Measurements from ENCODE around the gene VPS16.

DNA sequence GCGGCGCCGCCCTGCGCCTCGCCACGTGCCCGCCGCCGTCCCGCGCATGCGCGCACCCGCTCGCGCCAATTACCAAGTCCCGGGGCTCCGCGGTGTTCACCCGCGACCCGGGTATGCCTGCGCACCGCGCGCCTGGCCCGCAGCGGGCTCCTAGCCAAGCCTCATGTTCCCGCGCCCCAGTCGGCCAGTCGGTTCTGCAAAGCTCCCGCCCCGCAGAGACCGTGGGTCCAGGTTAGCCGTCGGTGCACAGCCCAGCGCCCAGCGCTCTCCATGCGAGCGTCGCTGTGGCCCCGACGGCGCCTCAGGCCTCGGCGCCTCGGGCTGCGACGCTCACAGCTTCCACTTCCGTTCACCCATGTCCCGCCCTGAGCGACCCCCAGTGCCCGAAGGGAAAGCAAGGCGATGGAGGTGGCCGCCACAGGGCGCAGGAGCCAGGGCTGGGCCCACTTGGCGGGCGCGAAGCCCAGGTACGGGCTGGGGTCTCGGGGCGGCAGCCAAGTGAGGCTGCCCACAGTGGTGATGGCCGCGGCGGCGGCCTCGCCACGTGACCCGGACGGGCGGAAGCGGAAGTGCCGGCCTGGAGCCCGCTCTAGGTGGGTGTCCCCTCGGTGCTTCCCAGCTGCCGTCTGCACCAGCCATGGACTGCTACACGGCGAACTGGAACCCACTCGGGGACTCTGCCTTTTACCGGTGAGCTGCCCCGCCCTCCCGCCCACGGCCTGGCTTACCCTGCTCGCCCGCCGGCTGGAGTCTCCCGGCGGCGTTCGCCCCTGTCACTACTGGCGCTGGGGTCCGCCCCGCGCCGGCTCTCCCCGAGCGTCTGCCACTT is at the start of gene VPS16, which contains the start of gene PCED1A:
- TF ChIP-seq, protein P1, sequence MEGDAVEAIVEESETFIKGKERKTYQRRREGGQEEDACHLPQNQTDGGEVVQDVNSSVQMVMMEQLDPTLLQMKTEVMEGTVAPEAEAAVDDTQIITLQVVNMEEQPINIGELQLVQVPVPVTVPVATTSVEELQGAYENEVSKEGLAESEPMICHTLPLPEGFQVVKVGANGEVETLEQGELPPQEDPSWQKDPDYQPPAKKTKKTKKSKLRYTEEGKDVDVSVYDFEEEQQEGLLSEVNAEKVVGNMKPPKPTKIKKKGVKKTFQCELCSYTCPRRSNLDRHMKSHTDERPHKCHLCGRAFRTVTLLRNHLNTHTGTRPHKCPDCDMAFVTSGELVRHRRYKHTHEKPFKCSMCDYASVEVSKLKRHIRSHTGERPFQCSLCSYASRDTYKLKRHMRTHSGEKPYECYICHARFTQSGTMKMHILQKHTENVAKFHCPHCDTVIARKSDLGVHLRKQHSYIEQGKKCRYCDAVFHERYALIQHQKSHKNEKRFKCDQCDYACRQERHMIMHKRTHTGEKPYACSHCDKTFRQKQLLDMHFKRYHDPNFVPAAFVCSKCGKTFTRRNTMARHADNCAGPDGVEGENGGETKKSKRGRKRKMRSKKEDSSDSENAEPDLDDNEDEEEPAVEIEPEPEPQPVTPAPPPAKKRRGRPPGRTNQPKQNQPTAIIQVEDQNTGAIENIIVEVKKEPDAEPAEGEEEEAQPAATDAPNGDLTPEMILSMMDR (IDR thresholded peaks at IDR 0.05; ENCODE audit: control extremely low read depth in 1 of 3, insufficient read depth in 1 of 3, low read depth in 1 of 3, low read length in 3 of 3): no peak
- TF ChIP-seq POLR2AphosphoS5 (IDR thresholded peaks at IDR 0.05; ENCODE audit: low read depth, low read length) (no peak; the same call in 1 of the 2 replicates), CBX8 (IDR thresholded peaks at IDR 0.05; ENCODE audit: borderline replicate concordance, low read depth, low read length) (no peak), EGR1 (IDR thresholded peaks at IDR 0.05; ENCODE audit: borderline replicate concordance, low read depth, low read length) (no peak), POLR2A (IDR thresholded peaks at IDR 0.05; ENCODE audit: control extremely low read depth in 1 of 2, low read depth in 2 of 2, low read length in 2 of 2) (peak in 1 of 2 experiments; percentile 59; a peak in 2 of 3 replicates), RAD21 (IDR thresholded peaks at IDR 0.05 in 1 of 2, conservative IDR thresholded peaks at IDR 0.05 in 1 of 2; ENCODE audit: low read depth in 2 of 2, low read length in 2 of 2) (no peak), MAFK (IDR thresholded peaks at IDR 0.05; ENCODE audit: low read depth, low read length) (no peak), SIX5 (IDR thresholded peaks at IDR 0.05; ENCODE audit: low read depth, low read length) (peak; percentile 69), CREB1 (IDR thresholded peaks at IDR 0.05) (peak; percentile 50; the same call in 1 of the 2 replicates), SRF (IDR thresholded peaks at IDR 0.05; ENCODE audit: low read depth, low read length) (no peak)
- TF ChIP-seq, protein P2, sequence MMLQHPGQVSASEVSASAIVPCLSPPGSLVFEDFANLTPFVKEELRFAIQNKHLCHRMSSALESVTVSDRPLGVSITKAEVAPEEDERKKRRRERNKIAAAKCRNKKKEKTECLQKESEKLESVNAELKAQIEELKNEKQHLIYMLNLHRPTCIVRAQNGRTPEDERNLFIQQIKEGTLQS (IDR thresholded peaks at IDR 0.05; ENCODE audit: insufficient read depth, low read depth, low read length): peak; percentile 80
